Measurements from ENCODE around the gene ADAMTS9. TPM values are rescaled to one million over a fixed set of nuclear protein-coding genes. Genes with fewer than 3 reads are reported as not detected.

The ADAMTS9 gene
- total RNA-seq, 1 donor from 2014 or later, result 165 TPM

- no peak for DNase-seq
Measured at GRCh38 chr3:64654013-64654412, 33.8 kb downstream of the ADAMTS9 start.

GRCh38 chr3:64653101-64653500 is 34.7 kb downstream of the ADAMTS9 start:
- no peak for DNase-seq

GRCh38 chr3:64651741-64652241 is 36.0 kb downstream of the ADAMTS9 start:
- DNase-seq, result peak; percentile 81

- peak; percentile 66 for DNase-seq
Measured at GRCh38 chr3:64651303-64651702, 36.5 kb downstream of the ADAMTS9 start.

GRCh38 chr3:64650715-64651114 is 37.1 kb downstream of the ADAMTS9 start:
- DNase-seq, result no peak

- no peak for DNase-seq
Measured at GRCh38 chr3:64650096-64650622, 37.6 kb downstream of the ADAMTS9 start.

- no peak for DNase-seq
Measured at GRCh38 chr3:64648927-64649906, 38.6 kb downstream of the ADAMTS9 start.

- no peak for DNase-seq
Measured at GRCh38 chr3:64647825-64648224, 40.0 kb downstream of the ADAMTS9 start.

- no peak for DNase-seq
Measured at GRCh38 chr3:64645243-64645642, 42.6 kb downstream of the ADAMTS9 start.

- DNase-seq, result no peak
Measured at GRCh38 chr3:64644483-64644882, 43.3 kb downstream of the ADAMTS9 start.

GRCh38 chr3:64642327-64643151 is 45.3 kb downstream of the ADAMTS9 start:
- peak; percentile 64 for DNase-seq

- no peak for DNase-seq
Measured at GRCh38 chr3:64638981-64639481, 48.8 kb downstream of the ADAMTS9 start.

GRCh38 chr3:64638511-64638910 is 49.3 kb downstream of the ADAMTS9 start:
- DNase-seq, result no peak

GRCh38 chr3:64634417-64634816 is 53.4 kb downstream of the ADAMTS9 start:
- DNase-seq, result peak; percentile 20

- DNase-seq, result no peak
Measured at GRCh38 chr3:64631951-64632350, 55.8 kb downstream of the ADAMTS9 start.

GRCh38 chr3:64627471-64628321 is 60.1 kb downstream of the ADAMTS9 start:
- DNase-seq, result no peak

GRCh38 chr3:64627042-64627441 is 60.8 kb downstream of the ADAMTS9 start:
- DNase-seq, result no peak

GRCh38 chr3:64625381-64625780 is 62.4 kb downstream of the ADAMTS9 start:
- peak; percentile 40 for DNase-seq

GRCh38 chr3:64623125-64623524 is 64.7 kb downstream of the ADAMTS9 start:
- no peak for DNase-seq

GRCh38 chr3:64621726-64622395 is 65.9 kb downstream of the ADAMTS9 start:
- no peak for DNase-seq

GRCh38 chr3:64621275-64621674 is 66.5 kb downstream of the ADAMTS9 start:
- DNase-seq, result no peak

Data from tongue (tissue), 2 donors.